ENCODE data around the gene FAM161B. TPM values are rescaled to one million over a fixed set of nuclear protein-coding genes. Genes with fewer than 3 reads are reported as not detected.
"Not testable (repeated sequence)": the region's sequence is repeated elsewhere in the genome, so short reads cannot be mapped to it uniquely, and the experiment has no call there.

The FAM161B gene
- 1.8 and 2.0 TPM in 2 replicates for total RNA-seq (2014; rRNA removed; shearing (Covaris generic))
- polyA plus RNA-seq (2015; cell fraction: cytosol; rRNA removed) = 0.98 and 1.5 TPM in 2 replicates
- polyA plus RNA-seq (2015; cell fraction: nucleus; rRNA removed) = 2.3 and 2.8 TPM in 2 replicates

GRCh38 chr14:73949752-73950734, at the start of gene FAM161B, which contains the start of gene COQ6:
TSS of gene FAM161B (minus strand) at chr14:73950094. CDS start at chr14:73950026, 68 bp downstream.
TSS of gene COQ6 (plus strand) at chr14:73950302. CDS start at chr14:73950333, 31 bp downstream.
- peak; percentile 98 for DNase-seq (ENCODE audit: low read depth)

GRCh38 chr14:73998726-73999125, 48.8 kb upstream of the FAM161B start:
- no peak for DNase-seq (ENCODE audit: low read depth)

- no peak for DNase-seq (ENCODE audit: low read depth)
Observed at GRCh38 chr14:73997944-73998447, 48.1 kb upstream of the FAM161B start.

- no peak for DNase-seq (ENCODE audit: low read depth)
Observed at GRCh38 chr14:73997108-73997943, 47.4 kb upstream of the FAM161B start.

GRCh38 chr14:73996731-73997107, 46.8 kb upstream of the FAM161B start:
- DNase-seq (ENCODE audit: low read depth) = no peak

GRCh38 chr14:73995977-73996378, 46.1 kb upstream of the FAM161B start:
- no peak for DNase-seq (ENCODE audit: low read depth)

- DNase-seq (ENCODE audit: low read depth) = not testable (repeated sequence)
Observed at GRCh38 chr14:73994926-73995325, 45.0 kb upstream of the FAM161B start.

GRCh38 chr14:73991092-73991491, 41.2 kb upstream of the FAM161B start:
- DNase-seq (ENCODE audit: low read depth) = no peak

GRCh38 chr14:73988656-73989055, 38.8 kb upstream of the FAM161B start:
- DNase-seq (ENCODE audit: low read depth) = not testable (repeated sequence)

GRCh38 chr14:73988065-73988464, 38.2 kb upstream of the FAM161B start:
- DNase-seq (ENCODE audit: low read depth) = no peak

- no peak for DNase-seq (ENCODE audit: low read depth)
Observed at GRCh38 chr14:73977896-73978295, 28.0 kb upstream of the FAM161B start.

GRCh38 chr14:73976125-73976524, 26.2 kb upstream of the FAM161B start:
- no peak for DNase-seq (ENCODE audit: low read depth)

GRCh38 chr14:73973497-73973896, 23.6 kb upstream of the FAM161B start:
- DNase-seq (ENCODE audit: low read depth) = no peak

GRCh38 chr14:73968885-73969284, 19.0 kb upstream of the FAM161B start:
- DNase-seq (ENCODE audit: low read depth) = no peak

GRCh38 chr14:73965216-73965615, 15.3 kb upstream of the FAM161B start:
- DNase-seq (ENCODE audit: low read depth) = no peak

- DNase-seq (ENCODE audit: low read depth) = no peak
Observed at GRCh38 chr14:73961192-73961591, 11.3 kb upstream of the FAM161B start.

- DNase-seq (ENCODE audit: low read depth) = no peak
Observed at GRCh38 chr14:73958591-73958990, 8.7 kb upstream of the FAM161B start.

- DNase-seq (ENCODE audit: low read depth) = no peak
Observed at GRCh38 chr14:73955674-73956073, 5.8 kb upstream of the FAM161B start.

- no peak for DNase-seq (ENCODE audit: low read depth)
Observed at GRCh38 chr14:73953731-73954130, 3.8 kb upstream of the FAM161B start.

- no peak for DNase-seq (ENCODE audit: low read depth)
Observed at GRCh38 chr14:73945159-73945670, 4.7 kb downstream of the FAM161B start.

All from HT1080 (cell line).